Effector CD8-positive, alpha-beta T cell (primary cell): Measurements from ENCODE around the gene UBAC1.
"Not testable (repeated sequence)": the region's sequence is repeated elsewhere in the genome, so short reads cannot be mapped to it uniquely, and the experiment has no call there.

ENCODE experiments used
- DNase-seq: peaks from one replicate; lab custom pipeline; 2025; lab: John Stamatoyannopoulos, UW

The UBAC1 gene

GRCh38 chr9:135921749-135922310, 39.3 kb downstream of the UBAC1 start:
- no peak for DNase-seq

GRCh38 chr9:135920973-135921585, 40.1 kb downstream of the UBAC1 start:
- no peak for DNase-seq

DNA sequence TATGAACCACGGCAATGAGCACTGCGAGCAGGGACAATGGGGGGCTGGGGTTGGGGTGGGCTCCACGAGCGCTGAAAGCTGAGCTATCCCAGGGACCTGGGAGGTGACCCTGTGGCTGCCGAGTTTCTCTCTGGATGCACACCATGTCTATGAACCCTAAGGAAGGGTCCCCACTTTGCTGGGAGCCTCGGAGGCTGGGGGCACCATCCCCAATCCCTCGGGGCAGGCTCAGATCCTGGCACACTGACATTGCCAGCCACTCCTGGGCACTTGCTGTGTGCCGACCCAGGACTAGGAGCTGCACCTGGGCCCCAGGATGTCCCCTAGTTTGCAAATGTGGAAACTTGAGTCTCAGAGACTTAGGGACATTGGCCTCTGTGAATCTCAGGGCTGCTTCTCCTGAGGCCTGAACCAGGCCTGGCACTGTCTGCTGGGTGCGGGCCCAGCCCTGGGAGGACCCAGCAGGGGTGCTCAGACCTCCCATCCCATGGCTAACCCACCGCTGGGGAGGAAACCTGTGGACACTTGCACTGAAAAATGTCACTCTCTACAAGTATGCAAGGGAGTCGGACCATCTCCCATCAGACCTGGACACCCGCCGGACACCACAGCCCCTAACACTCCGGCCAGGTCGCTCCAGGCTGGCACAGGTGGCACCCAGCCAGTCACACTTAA, 40.8 kb downstream of the UBAC1 start:
- DNase-seq: no peak

DNA sequence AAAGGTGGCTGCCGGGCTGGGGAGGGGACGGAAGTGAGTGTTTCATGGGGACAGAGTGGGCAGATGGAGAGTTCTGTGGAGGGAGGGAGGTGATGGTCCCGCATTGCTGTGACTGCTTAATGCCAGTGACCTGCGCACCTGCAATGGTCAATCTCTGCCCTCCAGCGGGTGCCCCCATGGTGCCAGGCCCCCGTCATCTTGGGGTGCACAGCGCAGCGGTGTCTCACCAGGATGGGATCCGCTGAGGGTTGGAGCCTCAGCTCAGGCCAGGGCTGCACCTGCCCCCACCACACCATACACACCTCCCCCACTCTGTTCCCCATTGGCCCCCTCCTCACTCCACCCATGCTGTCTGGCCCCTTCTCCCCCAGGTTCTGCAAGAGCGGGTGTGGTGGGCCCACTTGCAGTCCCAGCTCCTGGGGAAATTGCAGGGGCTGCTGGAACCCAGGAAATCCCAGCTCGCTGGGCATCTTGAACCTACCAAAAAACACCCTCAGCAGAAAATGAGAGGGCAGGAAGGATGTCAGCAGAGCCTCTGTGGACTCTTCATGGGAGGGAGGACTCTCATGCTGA, 41.8 kb downstream of the UBAC1 start:
- DNase-seq: no peak

- DNase-seq: not testable (repeated sequence)
Measured at GRCh38 chr9:135916227-135916626, 44.9 kb downstream of the UBAC1 start.

DNA sequence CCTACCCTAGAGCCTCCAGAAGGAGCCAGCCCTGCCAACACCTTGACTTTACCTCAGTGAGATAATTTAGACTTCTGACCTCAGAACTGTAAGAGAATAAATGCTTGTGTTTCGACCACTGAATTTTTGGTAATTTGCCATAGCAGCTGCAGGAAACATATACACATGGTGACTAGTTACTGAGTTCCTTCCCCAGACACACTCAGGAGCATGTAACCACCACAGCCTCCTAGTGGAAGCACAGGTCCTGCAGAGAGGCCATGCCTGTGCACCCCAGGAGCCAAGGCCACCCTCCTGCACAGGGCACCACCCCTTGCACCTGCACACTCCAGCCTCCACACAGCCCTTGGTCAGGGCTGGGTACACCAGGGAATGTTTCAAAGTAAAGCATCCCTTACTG, 46.3 kb downstream of the UBAC1 start:
- DNase-seq: no peak

DNA sequence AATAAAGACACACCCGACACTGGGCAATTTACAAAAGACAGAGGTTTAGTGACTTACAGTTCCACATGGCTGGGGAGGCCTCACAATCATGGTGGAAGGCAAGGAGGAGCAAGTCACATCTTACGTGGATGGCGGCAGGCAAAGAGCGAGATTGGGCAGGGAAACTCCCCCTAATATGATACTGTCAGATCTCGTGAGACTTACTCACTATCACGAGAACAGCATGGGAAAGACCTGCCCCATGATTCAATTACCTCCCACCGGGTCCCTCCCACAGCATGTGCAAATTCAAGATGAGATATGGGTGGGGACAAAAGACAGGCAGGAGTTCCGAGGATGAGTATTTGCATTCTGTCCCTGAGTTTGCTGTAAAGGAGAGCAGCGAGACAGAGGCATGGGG, 49.9 kb downstream of the UBAC1 start:
- DNase-seq: not testable (repeated sequence)

GRCh38 chr9:135910757-135911156, 50.4 kb downstream of the UBAC1 start:
- DNase-seq: no peak

DNA sequence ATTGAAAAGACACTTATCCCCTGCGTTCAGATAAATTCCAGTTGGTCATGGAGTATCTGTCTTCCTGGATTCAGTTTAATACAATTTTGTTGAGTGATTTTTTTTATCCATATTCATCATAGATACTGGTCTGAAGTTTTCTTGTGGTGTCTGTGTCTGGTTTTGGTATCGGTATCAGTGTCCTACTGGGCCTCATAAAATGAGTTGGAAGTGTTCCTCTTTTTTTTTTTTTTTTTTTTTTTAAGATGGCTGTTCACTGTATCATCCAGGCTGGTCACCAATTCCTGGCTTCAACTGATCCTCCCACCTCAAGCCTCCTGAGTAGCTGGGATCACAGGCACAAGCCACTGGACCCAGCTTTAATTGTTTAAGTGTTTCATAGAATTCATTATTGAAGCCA, 51.0 kb downstream of the UBAC1 start:
- no peak for DNase-seq

- DNase-seq: no peak
Measured at GRCh38 chr9:135909371-135909770, 51.8 kb downstream of the UBAC1 start.

- no peak for DNase-seq
Measured at GRCh38 chr9:135908754-135909204, 52.4 kb downstream of the UBAC1 start.

GRCh38 chr9:135908093-135908753, 53.0 kb downstream of the UBAC1 start:
- DNase-seq: peak; percentile 17

DNA sequence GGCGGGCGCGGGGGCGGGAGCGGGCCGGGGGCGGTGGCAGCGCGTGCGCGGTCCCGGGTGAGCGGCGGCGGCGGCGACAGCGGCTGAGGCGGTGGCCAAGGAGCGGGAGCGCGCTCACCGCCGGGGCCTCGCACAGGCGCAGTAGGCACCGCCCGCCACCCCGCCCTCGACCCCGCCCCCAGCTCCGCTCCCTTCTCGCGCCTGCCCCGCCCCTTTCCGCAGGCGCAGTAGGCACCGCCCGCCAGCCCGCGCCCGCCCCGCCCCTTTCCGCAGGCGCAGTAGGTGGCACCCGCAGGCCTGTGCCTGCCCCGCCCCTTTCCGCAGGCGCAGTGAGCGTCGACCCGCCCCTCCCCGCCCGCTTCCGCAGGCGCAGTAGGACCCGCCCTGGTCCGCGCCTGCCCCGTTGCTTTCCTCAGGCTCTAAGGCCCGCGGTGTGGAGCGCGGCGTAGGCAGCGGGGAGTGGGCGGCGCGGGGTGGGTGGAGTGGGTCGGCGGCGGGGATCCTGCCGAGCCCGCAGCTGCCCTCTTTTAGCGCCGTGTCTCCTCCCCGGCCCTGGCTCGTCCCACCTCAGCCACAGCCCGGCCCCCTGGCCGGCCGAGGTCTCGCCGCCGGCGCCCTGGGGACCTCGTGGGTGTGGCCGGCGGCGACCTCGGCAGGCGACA, 53.6 kb downstream of the UBAC1 start, which contains the start of gene CAMSAP1:
Gene CAMSAP1 (minus strand): TSS at position 116 of the 662 bp plus-strand sequence. CDS start 387 bp downstream, outside the sequence.
- DNase-seq: peak; percentile 95

DNA sequence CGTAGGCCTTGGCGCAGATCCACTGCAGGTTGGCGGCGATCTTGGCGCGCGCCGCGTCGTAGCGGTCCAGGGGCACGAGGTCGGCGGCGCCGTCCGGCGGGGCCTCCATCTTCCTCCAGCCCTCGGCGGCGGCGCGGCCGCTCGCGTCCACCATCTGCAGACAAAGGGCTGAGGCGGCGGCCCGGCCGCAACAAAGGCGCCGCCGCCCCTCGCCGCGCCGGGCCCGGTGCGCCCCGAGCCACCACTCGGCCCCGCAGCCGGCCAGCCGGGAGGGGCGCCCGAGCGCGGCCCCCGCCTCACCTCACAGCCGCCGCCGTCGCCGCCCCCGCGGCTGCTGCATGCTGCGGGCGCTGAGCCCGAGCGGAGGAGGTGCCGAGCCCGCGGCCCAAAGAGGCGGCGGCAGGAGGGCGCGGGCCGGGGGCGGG, 54.2 kb downstream of the UBAC1 start:
- DNase-seq: no peak

DNA sequence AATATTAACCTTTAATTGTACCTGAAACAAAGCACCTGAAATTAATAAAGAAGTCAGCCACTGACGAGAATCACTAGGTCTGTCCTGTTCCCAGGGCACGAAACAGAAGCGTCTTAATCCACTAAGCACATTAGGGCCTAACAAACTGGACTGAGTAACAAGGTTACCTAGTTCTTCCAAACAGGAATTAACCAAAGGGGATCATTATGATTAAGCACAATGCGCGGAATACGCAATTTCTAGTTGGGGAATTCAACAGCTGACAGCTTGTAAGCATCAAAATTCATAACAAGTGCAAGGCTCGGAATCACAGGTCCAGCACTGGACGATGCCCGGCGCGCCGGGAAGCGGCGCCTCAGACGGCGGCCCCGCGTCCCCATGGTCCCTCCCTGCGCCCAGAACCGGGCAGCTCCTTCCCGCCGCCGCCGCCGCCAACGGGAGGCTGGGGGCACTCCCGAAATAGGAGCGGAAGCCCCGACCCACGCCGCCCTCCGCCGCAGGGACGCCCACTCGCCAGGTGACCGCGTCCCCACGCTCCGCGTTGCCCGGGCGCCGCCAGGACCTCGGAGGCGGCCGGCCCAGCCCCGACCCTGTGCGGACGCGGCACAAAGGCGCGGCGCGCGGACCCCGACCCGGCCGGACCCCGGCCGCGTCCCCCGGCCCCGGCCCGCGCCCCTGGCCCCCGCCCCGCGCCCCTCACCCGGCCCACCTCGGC, 54.7 kb downstream of the UBAC1 start:
- DNase-seq: no peak

DNA sequence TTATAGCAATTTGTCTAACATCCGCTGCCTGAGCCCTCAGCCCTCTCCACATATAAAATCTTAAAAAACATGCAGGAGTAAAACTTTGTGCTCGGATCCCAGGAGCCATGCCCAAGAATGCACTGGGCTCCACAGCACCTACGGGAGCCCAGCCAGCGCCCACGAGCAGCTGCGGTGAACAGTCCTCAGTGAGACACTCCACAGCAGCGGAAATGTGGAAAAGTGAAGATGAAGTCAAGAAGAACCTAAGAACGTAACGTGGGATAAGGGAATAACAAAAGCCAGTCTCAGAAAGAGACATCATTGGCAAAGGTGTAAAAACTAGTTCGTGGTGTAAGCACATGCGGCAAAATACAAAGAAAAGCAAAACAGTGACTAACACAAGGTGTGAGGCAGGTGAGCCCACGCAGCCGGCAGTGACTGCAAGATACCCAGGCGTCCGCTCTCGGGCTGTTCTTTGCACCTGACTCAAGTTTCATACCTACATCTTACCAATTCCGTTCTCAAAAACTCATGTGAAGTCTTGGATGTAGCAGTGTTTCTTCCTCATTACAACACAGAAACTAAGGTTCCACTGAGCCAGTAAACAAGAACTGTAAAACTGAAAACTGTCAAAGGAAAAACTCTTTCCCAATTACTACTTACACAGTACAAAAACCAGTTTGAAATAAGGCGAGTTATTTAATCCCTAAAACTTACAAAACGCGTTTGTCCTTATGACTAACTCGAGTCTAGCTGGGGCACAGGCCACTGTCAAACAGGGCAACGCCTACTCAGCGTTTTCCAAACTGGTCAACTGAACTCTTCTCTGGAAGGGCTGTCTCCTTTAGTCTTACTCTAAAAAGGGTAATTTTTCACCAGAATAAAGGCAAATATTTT, 55.6 kb downstream of the UBAC1 start:
- no peak for DNase-seq

GRCh38 chr9:135903786-135904520, 57.2 kb downstream of the UBAC1 start:
- no peak for DNase-seq

DNA sequence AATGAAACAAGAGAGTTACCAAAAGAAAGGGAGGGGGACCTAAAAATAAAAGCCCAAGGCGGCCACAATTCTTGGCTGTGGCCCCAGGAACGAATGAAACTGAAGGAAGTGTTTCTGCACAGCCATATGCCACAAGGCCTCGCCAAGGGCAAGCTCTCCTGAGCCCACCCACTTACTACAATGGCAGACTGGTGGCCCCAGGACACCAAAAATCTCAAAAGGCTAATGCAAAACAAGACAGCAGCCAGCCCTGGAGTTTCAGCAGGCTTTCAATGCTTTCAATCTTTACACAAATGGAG, 57.9 kb downstream of the UBAC1 start:
- DNase-seq: no peak

- DNase-seq: no peak
Measured at GRCh38 chr9:135902655-135903357, 58.4 kb downstream of the UBAC1 start.
